K562 (cell line): ENCODE results near the gene TANC1. TPM values are rescaled to one million over a fixed set of nuclear protein-coding genes. Genes with fewer than 3 reads are reported as not detected.

Experiments
- ATAC-seq: fragments of 200-7000 bp; cut with Tn5 transposase; 3 replicates; pipeline ENCODE4 v1.9.1; 2020; ENCODE audit warnings: moderate library complexity
- BruUV-seq: library from RNA; stranded (reverse); fragments of 400-500 nt; replicated peaks from 2 replicates; lab custom pipeline; 2021; lab: Mats Ljungman, UMichigan
- CTCF ChIA-PET: fragments of 300-600 bp; formaldehyde crosslinking; extraction: SDS; loops from one replicate; lab custom pipeline; 2021; ENCODE audit warnings: low intra/inter-chr PET ratio; lab: Yijun Ruan, JAX
- POLR2A ChIA-PET: fragments of 300-600, 350-650 bp; sonication (Branson Sonifier 250); formaldehyde crosslinking; extraction: SDS; loops from one replicate; lab custom pipeline; 2021; ENCODE audit warnings: antibody characterized with exemption, inconsistent platforms; lab: Yijun Ruan, JAX
- DNase-seq, 4 experiments: peaks; one replicate each; pipeline versions ENCODE4 v3.0.0 to v3.0.0-alpha.2; 2011 to 2018; ENCODE audit warnings: low spot score in 3 of 4, mixed read lengths in 3 of 4; ENCODE audit errors: extremely low read depth in 1 of 4
- FAIRE-seq: peaks from 2 replicates; lab custom pipeline; 2011; peaks lifted over from hg19 to GRCh38; lab: Jason Lieb, UNC
- H2AFZ ChIP-seq: 2 replicates; pipeline ENCODE4 v1.6.0; 2011; ENCODE audit warnings: low read depth, low read length, control low read depth, inconsistent platforms
- H3K27ac ChIP-seq: fragments of 200-600 bp; 3 replicates; pipeline ENCODE4 v1.8.0; 2011; ENCODE audit warnings: low read depth, mild to moderate bottlenecking, control low read depth, inconsistent platforms, low read length, moderate library complexity, mixed read lengths; ENCODE audit errors: extremely low read depth
- H3K27me3 ChIP-seq, 2 experiments: fragments of 300-600 bp in 1 of 2; 2 replicates in 1 of 2; 3 replicates in 1 of 2; pipeline versions ENCODE4 v1.6.0 to v1.8.0; 2011; ENCODE audit warnings: inconsistent platforms in 2 of 2, low read length in 2 of 2, mild to moderate bottlenecking in 1 of 2, mixed read lengths in 1 of 2, moderate library complexity in 1 of 2; ENCODE audit not compliant: control insufficient read depth in 2 of 2, insufficient read depth in 2 of 2
- H3K36me3 ChIP-seq: fragments of 300-600 bp; 3 replicates; pipeline ENCODE4 v1.8.0; 2011; ENCODE audit warnings: mild to moderate bottlenecking, low read length, inconsistent platforms; ENCODE audit not compliant: control insufficient read depth, insufficient read depth
- H3K4me1 ChIP-seq, 2 experiments: fragments of 200-600 bp in 1 of 2; replicated peaks in 1 of 2; 2 replicates in 1 of 2; 3 replicates in 1 of 2; pipeline versions ENCODE4 v1.5.1 to v1.8.0; 2011; ENCODE audit warnings: inconsistent platforms in 2 of 2, low read length in 2 of 2, mild to moderate bottlenecking in 1 of 2, mixed read lengths in 1 of 2, moderate library complexity in 1 of 2; ENCODE audit not compliant: control insufficient read depth in 2 of 2, insufficient read depth in 2 of 2
- H3K4me2 ChIP-seq: 2 replicates; pipeline ENCODE4 v1.6.1; 2011; ENCODE audit warnings: low read length, control low read depth, inconsistent platforms, mixed read lengths; ENCODE audit not compliant: insufficient read depth
- H3K4me3 ChIP-seq: fragments of 200-600 bp; sonication (generic), shearing (Covaris generic); 2 replicates; pipeline ENCODE4 v1.5.1; 2016; ENCODE audit warnings: control low read depth, inconsistent platforms
- H3K79me2 ChIP-seq: fragments of 200-600 bp; 3 replicates; pipeline ENCODE4 v1.8.0; 2011; ENCODE audit warnings: low read length, inconsistent platforms; ENCODE audit not compliant: control insufficient read depth, insufficient read depth
- H3K9ac ChIP-seq, 2 experiments: 2 replicates each; pipeline versions ENCODE4 v1.6.0 to v1.6.1; 2011; ENCODE audit warnings: low read depth in 2 of 2, low read length in 2 of 2, control low read depth in 1 of 2, inconsistent platforms in 1 of 2, mild to moderate bottlenecking in 1 of 2, mixed read lengths in 1 of 2; ENCODE audit not compliant: insufficient read depth in 1 of 2
- H3K9me1 ChIP-seq: one replicate; pipeline ENCODE4 v1.6.0; 2011; ENCODE audit warnings: inconsistent platforms, mild to moderate bottlenecking, low read length, moderate library complexity; ENCODE audit not compliant: control insufficient read depth, insufficient read depth
- H3K9me3 ChIP-seq: replicated peaks from 2 replicates; pipeline ENCODE4 v1.5.1; 2011; ENCODE audit warnings: low read depth, low read length, inconsistent platforms; ENCODE audit not compliant: control insufficient read depth, insufficient read depth
- H4K20me1 ChIP-seq: replicated peaks from 2 replicates; pipeline ENCODE4 v1.6.1; 2011; ENCODE audit warnings: low read length, inconsistent platforms, mixed read lengths; ENCODE audit not compliant: control insufficient read depth, insufficient read depth
- CREB1 ChIP-seq, 2 experiments: sonication (generic) in 1 of 2; formaldehyde crosslinking in 1 of 2; IDR thresholded peaks; 2 replicates each; pipeline versions ENCODE4 v1.6.1 to v1.8.0; 2012 to 2022; ENCODE audit warnings: inconsistent platforms in 1 of 2, mild to moderate bottlenecking in 1 of 2, missing genetic modification reagents in 1 of 2, moderate library complexity in 1 of 2
- CSDE1 ChIP-seq, 2 experiments: fragments of 450-650 bp; IDR thresholded peaks; 2 replicates each; pipeline ENCODE4 v1.6.1; 2016; ENCODE audit warnings: mild to moderate bottlenecking in 1 of 2
- FOXK2 ChIP-seq, 2 experiments: fragments of 450-650 bp; IDR thresholded peaks in 1 of 2; conservative IDR thresholded peaks in 1 of 2; 2 replicates each; pipeline ENCODE4 v1.6.1; 2016; ENCODE audit warnings: low read depth in 2 of 2, mild to moderate bottlenecking in 1 of 2
- TARDBP ChIP-seq: fragments of 450-650 bp; IDR thresholded peaks from 2 replicates; pipeline ENCODE4 v1.6.1; 2016
- ZBTB17 ChIP-seq: fragments of 450-650 bp; formaldehyde crosslinking; IDR thresholded peaks from 2 replicates; pipeline ENCODE4 v1.4.0; 2020; ENCODE audit warnings: mild to moderate bottlenecking
- WGBS: fragments of 100-300 bp; shearing (Covaris generic); methylation state at CpG from one replicate; pipeline ENCODE4 v1.1.6; 2016; ENCODE audit warnings: low coverage, mixed read lengths; ENCODE audit not compliant: insufficient coverage; ENCODE audit errors: missing lambda C conversion rate; 5-methylcytosine and 5-hydroxymethylcytosine counted together
- in situ Hi-C: fragments of 300-500 bp; cut with MboI; formaldehyde crosslinking; loops from 4 replicates; pipeline ENCODE4 v1.15.0; 2018; ENCODE audit warnings: inconsistent platforms, mixed read lengths
- intact Hi-C: fragments of 100-400 bp; cut with micrococcal nuclease; formaldehyde crosslinking; loops from 2 replicates; pipeline ENCODE4 v1.14.2; 2022
- polyA plus RNA-seq, 8 experiments: library from polyadenylated mRNA; depleted of rRNA in 4 of 8; stranded (reverse) in 5 of 8; unstranded in 3 of 8; fragments of >200 nt; fragmentation: Nextera tagmentation in 2 of 8; fragmentation: Illumina TruSeq in 1 of 8; extraction: Ambion mirVana in 2 of 8; extraction: Trizol in 1 of 8; gene quantifications; 2 replicates each; pipeline versions ENCODE4 v1.2.1 to v1.2.3, GENCODE V29; 2011 to 2014; ENCODE audit warnings: inconsistent platforms in 1 of 8, missing spikeins in 1 of 8
- total RNA-seq, 7 experiments: library from RNA; depleted of rRNA in 6 of 7; stranded (reverse); fragments of >200 nt in 6 of 7; fragmentation: Illumina TruSeq in 2 of 7; extraction: Trizol in 2 of 7; gene quantifications; 2 replicates each; pipeline versions ENCODE4 v1.2.1 to v1.2.3, GENCODE V29; 2011 to 2021; ENCODE audit warnings: low replicate concordance in 1 of 7
- TF ChIP-seq, protein P1 (sequence below): IDR thresholded peaks from 2 replicates; pipeline ENCODE4 v1.6.1; 2012; ENCODE audit warnings: low read depth, low read length, improper control_type of control experiment, borderline replicate concordance
- TF ChIP-seq, protein P2 (sequence below): fragments of 250-450 bp; sonication (Bioruptor Pico); IDR thresholded peaks from 2 replicates; pipeline ENCODE4 v1.8.0; 2022; ENCODE audit warnings: inconsistent platforms
- TF ChIP-seq, protein P3 (sequence below): fragments of 250-450 bp; sonication (Bioruptor Pico); IDR thresholded peaks from 2 replicates; pipeline ENCODE4 v1.4.0; 2020; ENCODE audit warnings: mild to moderate bottlenecking, moderate library complexity
- TF ChIP-seq, protein P4 (sequence below): sonication (generic); IDR thresholded peaks from 2 replicates; pipeline ENCODE4 v1.6.1; 2016

TANC1 gene
- total and polyA plus RNA-seq, 9 of the 15 experiments (the other 6 are each of a cell fraction or from before 2014, with no cell fraction given), result under 0.01 to 0.20 (median 0.07) TPM; not detected in 1

DNA sequence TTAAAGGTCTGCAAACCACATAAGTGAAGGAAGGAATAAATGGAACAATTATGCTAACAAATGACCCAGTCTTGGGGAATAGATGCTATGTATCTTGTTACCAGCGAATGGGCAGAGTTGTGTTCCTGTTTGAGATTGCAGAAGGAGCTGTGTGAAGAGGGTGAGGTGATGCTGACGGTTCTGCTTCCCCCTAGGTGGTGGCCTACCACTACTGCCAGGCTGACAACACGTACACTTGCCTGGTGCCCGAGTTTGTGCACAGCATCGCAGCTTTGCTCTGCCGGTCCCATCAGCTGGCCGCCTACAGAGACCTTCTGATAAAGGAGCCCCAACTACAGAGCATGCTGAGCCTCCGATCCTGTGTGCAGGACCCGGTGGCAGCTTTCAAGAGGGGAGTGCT, 206.3 kb downstream of the TANC1 start:
- FAIRE-seq, result no peak
- Histone ChIP-seq H3K9ac (0 out of 4 replicates have a peak overlapping the region, but pooled peaks of 1 of the 2 experiments have one; percentile 21), H3K9me1 (peaks cover 4% of the 10 kb centered on the region), H3K27ac (no peak overlapping the region), H3K79me2 (no peaks in the 10 kb centered on the region), H3K4me3 (no peak overlapping the region), H3K4me2 (no peak overlapping the region; the same call in 1 of the 2 replicates), H3K4me1 (no peaks in the 10 kb centered on the region; a peak in 1 of 5 replicates), H4K20me1 (no peaks in the 10 kb centered on the region), H3K27me3 (peaks cover 31 to 51% of the 10 kb centered on the region in 2 experiments), H3K9me3 (no peaks in the 10 kb centered on the region), H3K36me3 (no peaks in the 10 kb centered on the region), H2AFZ (no peak overlapping the region)
- TF ChIP-seq CSDE1 (IDR thresholded peaks at IDR 0.05), result no peak
- no peak for TF ChIP-seq FOXK2 (conservative IDR thresholded peaks at IDR 0.05 in 1 of 2, IDR thresholded peaks at IDR 0.05 in 1 of 2; ENCODE audit: low read depth in 2 of 2)
- TF ChIP-seq, protein P1, sequence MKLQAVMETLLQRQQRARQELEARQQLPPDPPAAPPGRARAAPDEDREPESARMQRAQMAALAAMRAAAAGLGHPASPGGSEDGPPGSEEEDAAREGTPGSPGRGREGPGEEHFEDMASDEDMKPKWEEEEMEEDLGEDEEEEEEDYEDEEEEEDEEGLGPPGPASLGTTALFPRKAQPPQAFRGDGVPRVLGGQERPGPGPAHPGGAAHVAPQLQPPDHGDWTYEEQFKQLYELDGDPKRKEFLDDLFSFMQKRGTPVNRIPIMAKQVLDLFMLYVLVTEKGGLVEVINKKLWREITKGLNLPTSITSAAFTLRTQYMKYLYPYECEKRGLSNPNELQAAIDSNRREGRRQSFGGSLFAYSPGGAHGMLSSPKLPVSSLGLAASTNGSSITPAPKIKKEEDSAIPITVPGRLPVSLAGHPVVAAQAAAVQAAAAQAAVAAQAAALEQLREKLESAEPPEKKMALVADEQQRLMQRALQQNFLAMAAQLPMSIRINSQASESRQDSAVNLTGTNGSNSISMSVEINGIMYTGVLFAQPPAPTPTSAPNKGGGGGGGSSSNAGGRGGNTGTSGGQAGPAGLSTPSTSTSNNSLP, result no peak
- TF ChIP-seq, protein P2, sequence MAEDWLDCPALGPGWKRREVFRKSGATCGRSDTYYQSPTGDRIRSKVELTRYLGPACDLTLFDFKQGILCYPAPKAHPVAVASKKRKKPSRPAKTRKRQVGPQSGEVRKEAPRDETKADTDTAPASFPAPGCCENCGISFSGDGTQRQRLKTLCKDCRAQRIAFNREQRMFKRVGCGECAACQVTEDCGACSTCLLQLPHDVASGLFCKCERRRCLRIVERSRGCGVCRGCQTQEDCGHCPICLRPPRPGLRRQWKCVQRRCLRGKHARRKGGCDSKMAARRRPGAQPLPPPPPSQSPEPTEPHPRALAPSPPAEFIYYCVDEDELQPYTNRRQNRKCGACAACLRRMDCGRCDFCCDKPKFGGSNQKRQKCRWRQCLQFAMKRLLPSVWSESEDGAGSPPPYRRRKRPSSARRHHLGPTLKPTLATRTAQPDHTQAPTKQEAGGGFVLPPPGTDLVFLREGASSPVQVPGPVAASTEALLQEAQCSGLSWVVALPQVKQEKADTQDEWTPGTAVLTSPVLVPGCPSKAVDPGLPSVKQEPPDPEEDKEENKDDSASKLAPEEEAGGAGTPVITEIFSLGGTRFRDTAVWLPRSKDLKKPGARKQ, result no peak
- TF ChIP-seq CREB1 (IDR thresholded peaks at IDR 0.05), result no peak
- no peak for TF ChIP-seq CREB1 (CRISPR knock-in tag; IDR thresholded peaks at IDR 0.05)
- TF ChIP-seq, protein P3, sequence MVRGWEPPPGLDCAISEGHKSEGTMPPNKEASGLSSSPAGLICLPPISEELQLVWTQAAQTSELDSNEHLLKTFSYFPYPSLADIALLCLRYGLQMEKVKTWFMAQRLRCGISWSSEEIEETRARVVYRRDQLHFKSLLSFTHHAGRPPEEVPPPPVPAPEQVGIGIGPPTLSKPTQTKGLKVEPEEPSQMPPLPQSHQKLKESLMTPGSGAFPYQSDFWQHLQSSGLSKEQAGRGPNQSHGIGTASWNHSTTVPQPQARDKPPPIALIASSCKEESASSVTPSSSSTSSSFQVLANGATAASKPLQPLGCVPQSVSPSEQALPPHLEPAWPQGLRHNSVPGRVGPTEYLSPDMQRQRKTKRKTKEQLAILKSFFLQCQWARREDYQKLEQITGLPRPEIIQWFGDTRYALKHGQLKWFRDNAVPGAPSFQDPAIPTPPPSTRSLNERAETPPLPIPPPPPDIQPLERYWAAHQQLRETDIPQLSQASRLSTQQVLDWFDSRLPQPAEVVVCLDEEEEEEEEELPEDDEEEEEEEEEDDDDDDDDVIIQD (CRISPR knock-in tag), result no peak
- no peak for TF ChIP-seq ZBTB17 (CRISPR knock-in tag)
- TF ChIP-seq, protein P4, sequence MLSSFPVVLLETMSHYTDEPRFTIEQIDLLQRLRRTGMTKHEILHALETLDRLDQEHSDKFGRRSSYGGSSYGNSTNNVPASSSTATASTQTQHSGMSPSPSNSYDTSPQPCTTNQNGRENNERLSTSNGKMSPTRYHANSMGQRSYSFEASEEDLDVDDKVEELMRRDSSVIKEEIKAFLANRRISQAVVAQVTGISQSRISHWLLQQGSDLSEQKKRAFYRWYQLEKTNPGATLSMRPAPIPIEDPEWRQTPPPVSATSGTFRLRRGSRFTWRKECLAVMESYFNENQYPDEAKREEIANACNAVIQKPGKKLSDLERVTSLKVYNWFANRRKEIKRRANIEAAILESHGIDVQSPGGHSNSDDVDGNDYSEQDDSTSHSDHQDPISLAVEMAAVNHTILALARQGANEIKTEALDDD, result no peak
- TF ChIP-seq TARDBP, result no peak
- no TSS peak for BruUV-seq
- WGBS, result 15% methylated on average over 9 of the region's 9 CpGs
- in situ Hi-C loops (no loop called here), intact Hi-C loops (loop anchor here (5.0 to 10.0 kb wide), 2 partner anchors 633 to 770 kb away; no protein-coding TSS in a partner anchor)
- ATAC-seq, result no peak; the same call in 2 of the 3 replicates
- DNase-seq, result no peak
- ChIA-PET CTCF (no interaction called here), POLR2A (interaction anchor here (0.6 to 1.6 kb wide), 3 partner anchors 10 to 149 kb away, joined by 3 to 6 read pairs (median 5); no protein-coding TSS in a partner anchor)
